ENCODE measurements around the gene IL17D.
"Not testable (repeated sequence)": the region's sequence is repeated elsewhere in the genome, so short reads cannot be mapped to it uniquely, and the experiment has no call there.

IL17D gene

DNA sequence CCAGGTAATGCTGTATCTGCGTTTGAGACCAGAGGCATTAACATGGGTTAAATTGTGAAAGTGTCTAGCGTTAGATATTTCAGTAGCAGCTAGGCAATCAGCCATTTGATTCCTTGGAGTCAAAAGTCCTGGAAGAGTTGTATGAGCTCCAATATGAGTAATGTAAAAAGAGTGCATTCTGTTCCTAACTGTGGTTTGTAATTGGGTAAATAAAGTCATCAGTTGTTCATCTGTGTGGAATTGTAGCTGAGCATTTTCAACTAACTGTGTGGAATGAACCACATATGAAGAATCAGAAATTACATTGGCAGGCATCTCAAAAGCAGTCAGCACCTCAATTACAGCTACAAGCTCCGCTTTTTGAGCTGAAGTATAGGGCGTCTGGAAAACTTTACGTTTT lies 22.0 kb upstream of the IL17D start:
- H3K27me3 ChIP-seq (ENCODE audit: low read depth); H3K4me3 ChIP-seq; H3K36me3 ChIP-seq (replicated peaks); DNase-seq (ENCODE audit: low spot score in 2 of 2); in situ Hi-C loops (cut with MboI; ENCODE audit: low sequenced_read_pairs); H3K9me3 ChIP-seq: not testable (repeated sequence)
- peaks cover 19% of the 10 kb centered on the region for H3K4me1 ChIP-seq

DNA sequence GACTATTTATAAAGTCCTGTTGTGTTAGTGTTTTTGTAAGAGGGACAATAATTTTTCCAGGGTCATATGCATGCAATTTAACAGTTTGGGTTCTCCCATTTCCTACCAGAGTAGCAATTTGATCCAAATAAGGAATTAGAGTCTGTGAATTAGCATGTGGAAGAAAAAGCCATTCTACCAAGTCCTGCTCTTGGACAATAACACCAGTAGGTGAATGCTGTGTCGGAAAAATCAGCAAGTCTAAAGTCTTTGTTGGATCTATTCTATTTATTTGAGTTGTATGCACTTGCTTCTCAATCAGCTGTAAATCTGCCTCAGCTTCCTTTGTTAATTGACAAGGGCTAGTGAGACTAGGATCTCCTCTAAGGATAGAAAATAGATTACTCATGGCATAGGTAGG lies 21.4 kb upstream of the IL17D start:
- H3K9me3 ChIP-seq = no peaks in the 10 kb centered on the region
- H3K36me3 ChIP-seq (replicated peaks) = no peaks in the 10 kb centered on the region
- DNase-seq (ENCODE audit: low spot score in 2 of 2) = peak; percentile 15 to 56
- H3K27me3 ChIP-seq (ENCODE audit: low read depth) = no peaks in the 10 kb centered on the region
- peaks cover 21% of the 10 kb centered on the region for H3K4me1 ChIP-seq
- in situ Hi-C loops (cut with MboI; ENCODE audit: low sequenced_read_pairs) = no loop called here
- no peak overlapping the region for H3K4me3 ChIP-seq

DNA sequence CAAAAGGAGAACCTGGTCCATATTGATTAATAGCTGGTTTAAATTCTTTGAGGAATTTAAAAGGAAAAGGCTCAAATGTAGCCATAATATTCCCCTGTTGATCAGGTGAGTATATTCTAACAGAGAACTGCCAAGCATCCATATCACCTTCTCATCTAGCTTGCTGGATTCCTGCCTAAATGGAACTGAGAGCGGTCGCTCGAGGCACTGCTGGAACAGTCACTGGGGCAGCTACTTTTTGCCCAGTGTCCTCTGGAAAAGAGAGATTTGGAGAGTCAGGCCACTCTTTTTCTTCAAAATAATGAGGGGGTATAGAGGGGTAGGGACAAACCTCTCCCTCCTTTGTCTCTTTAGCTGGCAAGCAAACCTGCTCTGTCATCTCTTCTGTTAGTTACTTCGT lies 19.5 kb upstream of the IL17D start:
- Histone ChIP-seq H3K4me1 (peaks cover 17% of the 10 kb centered on the region), H3K4me3 (no peak overlapping the region), H3K9me3 (no peaks in the 10 kb centered on the region), H3K36me3 (replicated peaks) (no peaks in the 10 kb centered on the region), H3K27me3 (ENCODE audit: low read depth) (no peaks in the 10 kb centered on the region)
- no peak for DNase-seq (ENCODE audit: low spot score in 2 of 2)
- in situ Hi-C loops (cut with MboI; ENCODE audit: low sequenced_read_pairs) = no loop called here

DNA sequence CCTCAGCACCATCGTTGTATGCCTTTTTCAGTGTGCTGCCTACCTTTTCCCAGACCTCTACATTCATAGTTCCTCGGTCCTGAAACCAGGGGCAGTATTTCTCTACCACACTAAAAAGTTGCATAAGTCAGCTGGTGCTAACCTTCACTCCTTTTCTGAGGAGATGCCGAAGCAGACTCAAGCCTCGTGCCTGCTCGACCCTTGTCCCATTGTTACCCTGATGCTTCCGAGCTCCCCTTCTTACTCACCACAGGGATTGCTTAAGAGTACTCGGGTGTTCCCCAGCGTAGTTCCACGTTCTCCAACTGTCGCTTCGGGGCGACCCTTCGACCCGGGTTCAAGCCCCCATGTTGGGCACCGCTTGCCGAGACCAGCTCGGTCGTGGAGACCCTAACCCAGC lies 19.0 kb upstream of the IL17D start:
- Histone ChIP-seq H3K27me3 (ENCODE audit: low read depth) (no peaks in the 10 kb centered on the region), H3K4me1 (peaks cover 17% of the 10 kb centered on the region), H3K4me3 (no peak overlapping the region), H3K36me3 (replicated peaks) (no peaks in the 10 kb centered on the region), H3K9me3 (no peaks in the 10 kb centered on the region)
- in situ Hi-C loops (cut with MboI; ENCODE audit: low sequenced_read_pairs) = no loop called here
- no peak for DNase-seq (ENCODE audit: low spot score in 2 of 2)

DNA sequence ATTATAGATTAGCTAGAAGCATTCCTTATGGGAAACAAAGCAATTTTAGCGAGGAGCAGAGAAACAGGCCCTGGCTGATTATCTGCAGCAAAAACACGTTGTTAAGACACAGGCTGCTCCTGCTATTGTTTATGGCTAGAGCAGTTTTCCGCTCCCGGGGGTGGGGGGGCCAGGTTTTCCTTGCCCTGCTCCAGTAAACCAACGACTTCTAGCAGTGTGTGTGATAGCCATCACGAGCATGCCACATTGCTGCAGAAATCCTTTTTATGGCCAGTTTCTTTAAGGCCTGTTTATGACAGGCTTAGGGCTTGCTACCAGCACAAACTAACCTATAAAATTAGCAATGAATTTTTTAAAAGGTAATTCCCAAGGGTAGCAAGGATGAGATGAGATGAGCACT lies 18.4 kb upstream of the IL17D start:
- Histone ChIP-seq H3K27me3 (ENCODE audit: low read depth) (no peaks in the 10 kb centered on the region), H3K9me3 (no peaks in the 10 kb centered on the region), H3K4me1 (peaks cover 17% of the 10 kb centered on the region), H3K36me3 (replicated peaks) (no peaks in the 10 kb centered on the region), H3K4me3 (no peak overlapping the region)
- DNase-seq (ENCODE audit: low spot score in 2 of 2) = no peak
- in situ Hi-C loops (cut with MboI; ENCODE audit: low sequenced_read_pairs) = no loop called here

DNA sequence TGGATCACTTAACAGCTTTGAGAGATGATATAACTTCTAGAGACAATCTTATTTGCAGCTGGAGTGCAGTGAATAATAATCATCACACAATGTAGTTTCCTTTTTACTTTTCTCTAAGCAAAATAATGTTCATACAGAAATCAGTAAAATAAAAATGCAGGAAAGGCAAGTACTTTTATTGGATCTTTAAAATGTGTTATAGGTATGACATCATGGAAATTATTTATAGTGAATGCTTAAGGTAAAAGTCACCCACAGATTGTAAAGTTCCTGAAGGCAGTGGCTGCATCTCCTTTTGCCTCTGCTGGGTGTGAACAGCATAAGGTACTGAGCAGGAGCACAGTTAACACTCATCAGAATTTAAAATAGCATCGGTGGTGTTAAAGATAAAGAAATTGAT lies 17.3 kb upstream of the IL17D start:
- Histone ChIP-seq H3K4me1 (peaks cover 20% of the 10 kb centered on the region), H3K4me3 (no peak overlapping the region), H3K27me3 (ENCODE audit: low read depth) (no peaks in the 10 kb centered on the region), H3K9me3 (no peaks in the 10 kb centered on the region), H3K36me3 (replicated peaks) (no peaks in the 10 kb centered on the region)
- in situ Hi-C loops (cut with MboI; ENCODE audit: low sequenced_read_pairs) = no loop called here
- DNase-seq (ENCODE audit: low spot score in 2 of 2) = no peak

DNA sequence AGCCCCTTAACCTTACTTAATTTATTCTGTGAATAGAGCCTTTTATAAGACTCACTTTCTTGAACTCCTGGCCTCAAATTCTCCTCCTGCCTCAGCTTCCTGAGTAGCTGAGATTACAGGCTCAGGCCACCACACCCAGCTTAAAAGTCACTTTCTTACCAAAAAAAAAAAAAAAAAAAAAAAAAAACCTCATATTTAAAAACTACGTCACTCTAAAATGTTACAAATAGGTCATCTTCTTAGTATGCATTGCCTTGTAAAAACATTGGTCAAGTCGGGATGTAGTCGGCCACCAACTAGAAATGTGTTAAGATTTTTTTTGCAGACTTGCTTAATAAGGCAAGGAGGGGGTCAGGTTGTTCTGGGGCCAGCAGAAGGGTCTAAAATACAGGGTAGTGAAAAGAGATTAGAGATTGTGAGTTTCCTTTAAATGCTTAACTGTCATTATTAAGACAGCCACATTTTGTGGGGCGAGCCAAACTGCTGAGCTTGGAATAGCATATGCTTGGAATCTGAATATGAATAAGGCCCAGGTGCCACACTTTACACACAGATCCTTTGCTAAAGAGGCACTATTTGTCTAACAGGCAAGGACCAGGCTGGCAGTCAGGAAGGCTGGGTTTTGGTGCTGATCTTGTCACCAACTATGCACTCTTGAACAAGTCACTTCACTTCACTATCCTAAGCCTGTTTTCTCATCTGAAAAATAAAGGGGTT lies 16.5 kb upstream of the IL17D start:
- Histone ChIP-seq H3K4me3 (no peak overlapping the region), H3K36me3 (replicated peaks) (no peaks in the 10 kb centered on the region), H3K9me3 (no peaks in the 10 kb centered on the region), H3K4me1 (peaks cover 22% of the 10 kb centered on the region), H3K27me3 (ENCODE audit: low read depth) (no peaks in the 10 kb centered on the region)
- in situ Hi-C loops (cut with MboI; ENCODE audit: low sequenced_read_pairs) = no loop called here
- peak; percentile 55 to 56 for DNase-seq (ENCODE audit: low spot score in 2 of 2)

DNA sequence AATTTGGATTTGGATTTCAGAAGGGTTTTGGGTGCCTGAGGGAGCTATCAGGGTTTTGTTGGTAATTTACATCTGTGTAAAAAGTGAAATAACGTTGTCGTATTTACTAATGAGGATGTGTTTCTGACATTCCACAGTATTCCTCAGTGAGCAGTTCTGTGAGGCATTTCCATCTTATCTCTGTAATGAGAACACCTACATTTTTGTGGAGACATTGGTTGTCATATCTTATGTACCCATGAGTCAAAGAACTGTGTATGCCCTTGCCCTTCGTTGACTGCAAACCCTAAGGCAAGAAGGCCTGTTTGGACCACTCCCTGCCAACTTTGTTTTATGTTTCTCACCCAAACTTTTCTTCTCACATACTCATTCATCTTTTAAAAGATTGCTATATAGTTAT lies 14.2 kb upstream of the IL17D start:
- no peaks in the 10 kb centered on the region for H3K27me3 ChIP-seq (ENCODE audit: low read depth)

DNA sequence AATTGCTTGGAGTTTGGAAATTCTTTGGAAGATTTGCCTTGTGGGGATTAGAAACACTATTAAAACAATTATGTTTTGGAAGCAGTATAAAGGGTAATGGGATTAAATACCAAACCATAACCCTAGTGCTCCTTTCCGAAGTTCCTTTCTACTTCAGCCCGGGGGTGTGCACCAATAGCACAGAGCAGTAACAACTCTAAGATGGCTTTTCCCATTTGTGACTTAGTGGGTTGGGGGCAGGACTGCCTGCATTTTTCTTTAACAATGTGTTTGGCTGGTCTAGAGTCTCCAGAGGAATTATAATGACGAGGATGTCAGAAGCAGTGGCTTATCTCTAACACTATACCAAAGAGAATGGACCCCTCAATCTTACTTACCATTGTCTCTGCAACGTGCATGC lies 11.9 kb upstream of the IL17D start:
- peaks cover 17% of the 10 kb centered on the region for H3K4me1 ChIP-seq
- in situ Hi-C loops (cut with MboI; ENCODE audit: low sequenced_read_pairs) = no loop called here
- H3K9me3 ChIP-seq = no peaks in the 10 kb centered on the region
- no peaks in the 10 kb centered on the region for H3K27me3 ChIP-seq (ENCODE audit: low read depth)
- no peaks in the 10 kb centered on the region for H3K36me3 ChIP-seq (replicated peaks)
- H3K4me3 ChIP-seq = no peak overlapping the region
- peak; percentile 66 to 88 for DNase-seq (ENCODE audit: low spot score in 2 of 2)

More for the DNA sequence above, 14.2 kb upstream of the IL17D start:
- peaks cover 17% of the 10 kb centered on the region for H3K4me1 ChIP-seq
- H3K36me3 ChIP-seq (replicated peaks) = no peaks in the 10 kb centered on the region
- DNase-seq (ENCODE audit: low spot score in 2 of 2) = no peak
- H3K4me3 ChIP-seq = no peak overlapping the region
- in situ Hi-C loops (cut with MboI; ENCODE audit: low sequenced_read_pairs) = no loop called here
- no peaks in the 10 kb centered on the region for H3K9me3 ChIP-seq

DNA sequence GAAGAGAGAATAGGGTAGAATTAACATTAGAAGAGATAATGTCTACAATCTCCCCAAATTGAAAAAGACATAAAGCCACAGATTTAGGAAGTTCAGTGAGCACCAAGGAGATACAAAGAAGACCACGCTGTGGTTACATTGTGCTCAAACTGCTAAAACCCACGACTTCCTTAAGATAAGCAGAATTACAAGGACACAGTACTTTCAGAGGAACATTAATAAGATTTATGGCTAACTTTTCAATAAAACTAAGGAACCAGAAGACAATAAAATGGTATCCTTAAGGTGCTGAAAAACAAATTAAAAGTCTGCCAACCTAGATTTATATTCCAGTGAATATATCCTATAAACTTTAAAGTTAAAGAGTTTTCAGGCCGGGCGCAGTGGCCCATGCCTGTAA lies 7.4 kb upstream of the IL17D start:
- H3K27me3 ChIP-seq (ENCODE audit: low read depth) = peaks cover 2% of the 10 kb centered on the region; the same call in 1 of the 2 replicates
- H3K4me3 ChIP-seq = no peak overlapping the region
- peak in 1 of 2 experiments; percentile 80 for DNase-seq (ENCODE audit: low spot score in 2 of 2)
- peaks cover 17% of the 10 kb centered on the region for H3K4me1 ChIP-seq
- H3K9me3 ChIP-seq = no peaks in the 10 kb centered on the region
- no peaks in the 10 kb centered on the region for H3K36me3 ChIP-seq (replicated peaks)
- in situ Hi-C loops (cut with MboI; ENCODE audit: low sequenced_read_pairs) = no loop called here

DNA sequence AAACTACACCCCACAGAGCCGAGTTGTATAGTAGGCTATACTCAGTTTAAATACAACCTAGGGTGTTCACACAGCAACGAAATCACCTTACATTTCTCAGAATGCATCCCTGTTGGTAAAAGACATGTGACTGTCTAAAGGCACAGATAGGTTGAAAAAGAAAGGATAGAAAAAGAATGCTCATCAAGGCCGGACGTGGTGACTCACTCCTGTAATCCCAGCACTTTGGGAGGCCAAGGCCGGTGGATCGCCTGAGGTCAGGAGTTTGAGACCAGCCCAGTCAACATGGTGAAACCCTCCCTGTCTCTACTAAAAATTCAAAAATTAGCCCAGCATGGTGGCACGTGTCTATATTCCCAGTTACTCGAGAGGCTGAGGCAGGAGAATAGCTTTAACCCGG lies 3.8 kb upstream of the IL17D start:
- in situ Hi-C loops (cut with MboI; ENCODE audit: low sequenced_read_pairs) = no loop called here
- Histone ChIP-seq H3K36me3 (replicated peaks) (no peaks in the 10 kb centered on the region), H3K4me3 (no peak overlapping the region), H3K4me1 (peaks cover 22% of the 10 kb centered on the region), H3K27me3 (ENCODE audit: low read depth) (peaks cover 2% of the 10 kb centered on the region; the same call in 1 of the 2 replicates), H3K9me3 (no peaks in the 10 kb centered on the region)
- DNase-seq (ENCODE audit: low spot score in 2 of 2) = no peak

DNA sequence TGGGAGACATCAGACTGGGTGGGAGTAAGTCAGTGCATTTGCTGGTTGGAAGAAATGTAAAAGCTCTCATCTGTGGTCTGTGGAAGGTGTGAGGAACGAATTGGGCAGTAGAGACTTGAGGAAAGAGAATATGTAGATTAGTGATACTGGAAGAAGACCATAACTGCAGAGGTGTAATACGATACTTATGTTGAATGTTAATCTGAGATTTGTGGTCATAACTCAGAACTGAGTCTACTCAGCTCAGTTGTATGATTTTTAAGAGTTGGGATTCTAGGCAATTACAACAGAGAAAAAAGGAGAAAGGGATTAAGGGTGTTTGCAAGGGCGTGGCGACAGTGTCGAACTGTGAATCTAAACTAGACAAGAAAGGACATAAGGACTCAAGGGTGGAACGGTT lies 3.2 kb upstream of the IL17D start:
- DNase-seq (ENCODE audit: low spot score in 2 of 2) = peak; percentile 46 to 54
- no peaks in the 10 kb centered on the region for H3K9me3 ChIP-seq
- H3K36me3 ChIP-seq (replicated peaks) = no peaks in the 10 kb centered on the region
- in situ Hi-C loops (cut with MboI; ENCODE audit: low sequenced_read_pairs) = no loop called here
- peaks cover 22% of the 10 kb centered on the region for H3K4me1 ChIP-seq
- peaks cover 2% of the 10 kb centered on the region; the same call in 1 of the 2 replicates for H3K27me3 ChIP-seq (ENCODE audit: low read depth)
- H3K4me3 ChIP-seq = no peak overlapping the region

DNA sequence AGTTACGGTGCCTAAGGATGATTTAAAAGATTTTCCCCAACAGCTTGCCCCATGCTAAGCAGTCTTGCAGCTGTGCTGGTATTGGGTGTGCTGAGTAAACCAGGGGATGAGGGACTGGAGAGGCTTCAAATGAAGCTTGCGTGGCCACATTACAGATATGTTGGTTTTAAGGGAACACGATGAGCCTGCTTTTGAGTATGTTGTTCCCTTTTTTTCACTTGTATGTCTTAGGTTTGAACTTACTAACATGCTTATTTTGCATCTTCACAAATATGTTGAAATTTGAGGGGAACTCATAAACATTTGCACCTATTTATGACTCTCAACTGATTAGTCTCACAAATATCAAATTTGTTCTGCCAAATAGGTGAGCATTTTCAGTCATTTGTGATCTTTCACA lies 2.0 kb upstream of the IL17D start:
- no peaks in the 10 kb centered on the region for H3K9me3 ChIP-seq
- in situ Hi-C loops (cut with MboI; ENCODE audit: low sequenced_read_pairs) = no loop called here
- H3K36me3 ChIP-seq (replicated peaks) = no peaks in the 10 kb centered on the region
- DNase-seq (ENCODE audit: low spot score in 2 of 2) = no peak
- no peak overlapping the region for H3K4me3 ChIP-seq
- H3K27me3 ChIP-seq (ENCODE audit: low read depth) = peaks cover 2% of the 10 kb centered on the region; the same call in 1 of the 2 replicates
- peaks cover 22% of the 10 kb centered on the region for H3K4me1 ChIP-seq

DNA sequence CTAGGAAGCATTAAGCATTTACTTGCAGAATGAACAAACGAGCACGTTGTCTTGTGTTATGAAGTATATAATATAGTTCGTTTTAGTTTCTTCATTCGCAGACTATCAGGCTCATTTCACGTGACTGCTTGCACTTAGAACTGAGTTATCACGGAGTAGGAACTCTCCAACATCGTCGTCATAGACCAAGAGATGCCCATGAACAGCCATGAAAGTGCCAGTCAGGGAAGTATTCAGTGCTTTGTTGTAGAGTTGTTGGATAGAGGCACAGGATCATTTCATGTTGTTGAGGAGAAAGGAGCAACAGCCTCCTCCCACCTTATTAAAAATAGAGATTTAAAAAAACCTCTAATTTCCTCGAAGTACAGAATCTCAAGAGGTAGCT lies 977 bp upstream of the IL17D start:
- Histone ChIP-seq H3K4me1 (peaks cover 22% of the 10 kb centered on the region), H3K9me3 (no peaks in the 10 kb centered on the region), H3K4me3 (peak overlapping the region; percentile 52), H3K27me3 (ENCODE audit: low read depth) (peaks cover 2% of the 10 kb centered on the region; the same call in 1 of the 2 replicates), H3K36me3 (replicated peaks) (no peaks in the 10 kb centered on the region)
- in situ Hi-C loops (cut with MboI; ENCODE audit: low sequenced_read_pairs) = no loop called here
- no peak for DNase-seq (ENCODE audit: low spot score in 2 of 2)

Data from HAP-1 (cell line).